Keratinocyte (primary cell): ENCODE data around the gene CD164L2.

Experiments used
- CTCF ChIP-seq, 3 experiments: IDR thresholded peaks in 1 of 3; conservative IDR thresholded peaks in 1 of 3; optimal IDR thresholded peaks in 1 of 3; 2 replicates in 2 of 3; 3 replicates in 1 of 3; pipeline versions ENCODE3 to v1.5.1; 2011; ENCODE audit warnings: low read length in 3 of 3, mild to moderate bottlenecking in 3 of 3, moderate library complexity in 2 of 3, control low read depth in 1 of 3, inconsistent platforms in 1 of 3; ENCODE audit not compliant: insufficient read depth in 2 of 3; ENCODE audit errors: extremely low read depth in 1 of 3
- EZH2 ChIP-seq: IDR thresholded peaks from one replicate; pipeline ENCODE4 v1.6.1; 2012; ENCODE audit warnings: inconsistent platforms, mild to moderate bottlenecking, low read length, moderate library complexity

- no peak for TF ChIP-seq CTCF (optimal IDR thresholded peaks at IDR 0.05 in 1 of 3, IDR thresholded peaks at IDR 0.05 in 1 of 3, conservative IDR thresholded peaks at IDR 0.05 in 1 of 3; ENCODE audit: extremely low read depth in 1 of 3, insufficient read depth in 2 of 3, low read length in 3 of 3)
- no peak for TF ChIP-seq EZH2
Observed at GRCh38 chr1:27351541-27352107, 31.5 kb downstream of the CD164L2 start.
